HepG2 (cell line): ENCODE data around the gene GFAP.
A peak's percentile ranks its signal among the peaks of the same experiment; 100 is the strongest.

ENCODE experiments used
- ATF7-NPFF ChIP-seq: sonication (generic); formaldehyde crosslinking; IDR thresholded peaks from 2 replicates; pipeline ENCODE4 v1.8.1; 2023; ENCODE audit warnings: mild to moderate bottlenecking, low read depth, missing genetic modification reagents, moderate library complexity
- CHD2 ChIP-seq: IDR thresholded peaks from 2 replicates; pipeline ENCODE4 v1.6.1; 2011; ENCODE audit warnings: low read depth, low read length, improper control_type of control experiment
- EZH2 ChIP-seq: conservative IDR thresholded peaks from 2 replicates; pipeline ENCODE4 v1.6.1; 2012; ENCODE audit warnings: mild to moderate bottlenecking, low read depth, low read length, moderate library complexity
- POLR2A ChIP-seq, 2 experiments: IDR thresholded peaks; 2 replicates each; pipeline ENCODE4 v1.6.1; 2011; ENCODE audit warnings: low read depth in 2 of 2, low read length in 2 of 2, mild to moderate bottlenecking in 1 of 2, moderate library complexity in 1 of 2; ENCODE audit not compliant: insufficient read depth in 1 of 2
- RNF2 ChIP-seq: fragments of 450-650 bp; conservative IDR thresholded peaks from 2 replicates; pipeline ENCODE4 v1.6.1; 2016; ENCODE audit warnings: low read depth
- SIN3B ChIP-seq: fragments of 150-350 bp; IDR thresholded peaks from 2 replicates; pipeline ENCODE4 v1.6.1; 2014; ENCODE audit warnings: low read length
- ZNF10 ChIP-seq: sonication (generic); formaldehyde crosslinking; IDR thresholded peaks from 2 replicates; pipeline ENCODE4 v1.4.0; 2020; ENCODE audit warnings: mild to moderate bottlenecking, low read depth, missing genetic modification reagents, borderline replicate concordance
- ZNF44 ChIP-seq: sonication (generic); formaldehyde crosslinking; IDR thresholded peaks from 2 replicates; pipeline ENCODE4 v1.5.1; 2020; ENCODE audit warnings: mild to moderate bottlenecking, missing genetic modification reagents
- ZNF550 ChIP-seq: sonication (generic); formaldehyde crosslinking; IDR thresholded peaks from 2 replicates; pipeline ENCODE4 v1.4.0; 2020; ENCODE audit warnings: mild to moderate bottlenecking, missing genetic modification reagents, borderline replicate concordance
- TF ChIP-seq, protein P1 (sequence below): sonication (generic); formaldehyde crosslinking; IDR thresholded peaks from 2 replicates; pipeline ENCODE4 v1.5.0; 2020; ENCODE audit warnings: mild to moderate bottlenecking, missing genetic modification reagents, moderate library complexity
- TF ChIP-seq, protein P2 (sequence below): sonication (generic); formaldehyde crosslinking; IDR thresholded peaks from 2 replicates; pipeline ENCODE4 v1.4.0; 2020; ENCODE audit warnings: mild to moderate bottlenecking, missing genetic modification reagents

GRCh38 chr17:44915862-44916780, 821 bp upstream of the GFAP start:
- no peak for TF ChIP-seq SIN3B
- no peak for TF ChIP-seq ATF7-NPFF (CRISPR knock-in tag)
- TF ChIP-seq, protein P1, sequence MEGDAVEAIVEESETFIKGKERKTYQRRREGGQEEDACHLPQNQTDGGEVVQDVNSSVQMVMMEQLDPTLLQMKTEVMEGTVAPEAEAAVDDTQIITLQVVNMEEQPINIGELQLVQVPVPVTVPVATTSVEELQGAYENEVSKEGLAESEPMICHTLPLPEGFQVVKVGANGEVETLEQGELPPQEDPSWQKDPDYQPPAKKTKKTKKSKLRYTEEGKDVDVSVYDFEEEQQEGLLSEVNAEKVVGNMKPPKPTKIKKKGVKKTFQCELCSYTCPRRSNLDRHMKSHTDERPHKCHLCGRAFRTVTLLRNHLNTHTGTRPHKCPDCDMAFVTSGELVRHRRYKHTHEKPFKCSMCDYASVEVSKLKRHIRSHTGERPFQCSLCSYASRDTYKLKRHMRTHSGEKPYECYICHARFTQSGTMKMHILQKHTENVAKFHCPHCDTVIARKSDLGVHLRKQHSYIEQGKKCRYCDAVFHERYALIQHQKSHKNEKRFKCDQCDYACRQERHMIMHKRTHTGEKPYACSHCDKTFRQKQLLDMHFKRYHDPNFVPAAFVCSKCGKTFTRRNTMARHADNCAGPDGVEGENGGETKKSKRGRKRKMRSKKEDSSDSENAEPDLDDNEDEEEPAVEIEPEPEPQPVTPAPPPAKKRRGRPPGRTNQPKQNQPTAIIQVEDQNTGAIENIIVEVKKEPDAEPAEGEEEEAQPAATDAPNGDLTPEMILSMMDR, result 0 out of 2 replicates have a peak, but pooled peaks have one; percentile 8
- no peak for TF ChIP-seq ZNF44
- no peak for TF ChIP-seq RNF2
- TF ChIP-seq CHD2, result no peak
- no peak for TF ChIP-seq ZNF550 (CRISPR knock-in tag)
- TF ChIP-seq, protein P2, sequence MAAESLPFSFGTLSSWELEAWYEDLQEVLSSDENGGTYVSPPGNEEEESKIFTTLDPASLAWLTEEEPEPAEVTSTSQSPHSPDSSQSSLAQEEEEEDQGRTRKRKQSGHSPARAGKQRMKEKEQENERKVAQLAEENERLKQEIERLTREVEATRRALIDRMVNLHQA (CRISPR knock-in tag), result no peak
- no peak for TF ChIP-seq EZH2
- TF ChIP-seq ZNF10, result no peak
- TF ChIP-seq POLR2A (IDR thresholded peaks at IDR 0.05; ENCODE audit: insufficient read depth in 1 of 2, low read depth in 2 of 2, low read length in 2 of 2), result peak in 1 of 2 experiments; percentile 29; a peak in 1 of 4 replicates
